Body of pancreas (tissue), 4 donors: ENCODE measurements around the gene HAUS7.

ENCODE experiments used
- POLR2A ChIP-seq, 3 donors: fragments of 450-650 bp; IDR thresholded peaks; one replicate each; pipeline ENCODE4 v1.6.1; 2016; ENCODE audit warnings: antibody characterized with exemption in 3 of 3, mild to moderate bottlenecking in 2 of 3
- TF ChIP-seq, protein P1 (sequence below), 7 experiments: fragments of 450-650 bp in 4 of 7; fragments of 200-600 bp in 3 of 7; sonication (generic) in 3 of 7; IDR thresholded peaks; one replicate each; pipeline ENCODE4 v1.5.1; 2016 to 2019; ENCODE audit warnings: antibody characterized with exemption in 7 of 7

- TF ChIP-seq, protein P1, sequence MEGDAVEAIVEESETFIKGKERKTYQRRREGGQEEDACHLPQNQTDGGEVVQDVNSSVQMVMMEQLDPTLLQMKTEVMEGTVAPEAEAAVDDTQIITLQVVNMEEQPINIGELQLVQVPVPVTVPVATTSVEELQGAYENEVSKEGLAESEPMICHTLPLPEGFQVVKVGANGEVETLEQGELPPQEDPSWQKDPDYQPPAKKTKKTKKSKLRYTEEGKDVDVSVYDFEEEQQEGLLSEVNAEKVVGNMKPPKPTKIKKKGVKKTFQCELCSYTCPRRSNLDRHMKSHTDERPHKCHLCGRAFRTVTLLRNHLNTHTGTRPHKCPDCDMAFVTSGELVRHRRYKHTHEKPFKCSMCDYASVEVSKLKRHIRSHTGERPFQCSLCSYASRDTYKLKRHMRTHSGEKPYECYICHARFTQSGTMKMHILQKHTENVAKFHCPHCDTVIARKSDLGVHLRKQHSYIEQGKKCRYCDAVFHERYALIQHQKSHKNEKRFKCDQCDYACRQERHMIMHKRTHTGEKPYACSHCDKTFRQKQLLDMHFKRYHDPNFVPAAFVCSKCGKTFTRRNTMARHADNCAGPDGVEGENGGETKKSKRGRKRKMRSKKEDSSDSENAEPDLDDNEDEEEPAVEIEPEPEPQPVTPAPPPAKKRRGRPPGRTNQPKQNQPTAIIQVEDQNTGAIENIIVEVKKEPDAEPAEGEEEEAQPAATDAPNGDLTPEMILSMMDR (IDR thresholded peaks at IDR 0.05) = no peak
- TF ChIP-seq POLR2A (IDR thresholded peaks at IDR 0.05) = no peak
These were observed 59.0 kb downstream of the HAUS7 start, which contains the start of gene ZFP92 for GRCh38 chrX:153411255-153411987.
